SHP77 (cell line): ENCODE data around the gene RNF166.

Experiments
- DNase-seq, 2 experiments: peaks; one replicate each; lab custom pipeline; 2025; lab: John Stamatoyannopoulos, UW

Gene RNF166

DNA sequence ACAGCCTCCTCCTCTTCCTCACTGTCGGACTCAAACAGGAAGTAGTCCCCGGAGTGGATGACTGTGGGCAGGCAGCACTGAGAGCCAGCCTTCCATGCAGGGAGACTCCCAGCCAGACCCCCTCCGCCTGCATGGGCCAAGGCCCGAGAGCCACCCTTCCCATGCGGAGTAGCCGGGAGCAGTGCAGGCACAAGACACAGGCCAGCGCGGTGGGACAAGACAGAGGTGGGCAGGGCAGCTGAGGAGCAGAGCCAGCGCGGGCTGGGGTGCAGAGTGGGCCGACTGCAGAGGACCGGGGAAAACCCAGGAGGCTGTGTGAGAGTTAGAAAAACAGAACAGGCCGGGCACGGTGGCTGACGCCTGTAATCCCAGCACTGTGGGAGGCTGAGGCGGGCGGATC lies 17.7 kb upstream of the RNF166 start:
- DNase-seq: no peak

- DNase-seq: no peak
Measured at GRCh38 chr16:88723507-88723887, 17.3 kb upstream of the RNF166 start.

- DNase-seq: no peak
Measured at GRCh38 chr16:88722784-88723506, 16.7 kb upstream of the RNF166 start.

GRCh38 chr16:88721815-88722755 lies 15.9 kb upstream of the RNF166 start:
- no peak for DNase-seq

GRCh38 chr16:88721236-88721635 lies 15.0 kb upstream of the RNF166 start:
- DNase-seq: no peak

DNA sequence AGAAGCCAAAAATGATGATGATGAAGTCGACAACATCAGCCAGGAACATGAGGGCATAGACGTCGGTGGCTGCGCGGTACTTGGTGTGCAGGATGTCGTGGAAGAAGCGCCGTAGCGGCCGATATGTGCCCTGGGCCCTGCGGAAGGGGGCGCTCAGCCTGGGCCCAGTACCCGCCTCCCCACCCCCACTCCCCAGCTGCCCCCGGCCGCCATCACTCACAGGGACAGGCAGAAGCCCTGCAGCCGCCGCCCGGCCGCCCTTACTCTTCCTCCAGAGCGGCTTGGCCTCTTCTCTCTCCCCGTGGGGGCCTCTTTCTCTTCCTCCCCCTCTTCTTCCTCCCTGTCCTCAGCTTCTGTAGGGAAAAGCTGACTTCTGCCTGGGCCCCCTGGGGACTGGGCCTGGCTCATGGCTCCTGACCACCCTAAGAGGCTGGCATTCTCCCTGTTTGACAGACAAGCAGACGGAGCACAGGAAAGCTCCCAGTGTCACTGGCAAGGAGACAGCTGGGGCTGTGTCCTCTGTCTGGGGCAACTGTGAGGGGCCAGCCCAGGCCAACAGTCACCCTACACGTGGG lies 14.3 kb upstream of the RNF166 start:
- no peak for DNase-seq

DNA sequence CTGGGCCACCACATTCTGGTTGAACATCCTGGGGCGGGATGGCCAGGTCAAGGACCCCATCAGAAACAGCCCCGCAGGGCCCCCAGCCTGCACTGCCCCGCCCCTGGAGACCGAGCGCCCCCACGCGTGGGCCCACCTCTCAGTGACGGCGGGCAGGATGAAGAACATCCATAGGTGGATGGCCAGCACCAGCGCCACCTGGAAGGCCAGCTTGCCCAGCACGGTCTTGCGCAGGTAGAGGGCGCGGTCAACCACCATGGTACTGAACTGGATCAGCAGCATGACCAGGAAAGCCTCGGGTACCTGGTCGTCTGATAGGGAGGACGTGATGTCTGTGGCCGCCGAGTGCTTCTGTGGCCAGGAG lies 13.7 kb upstream of the RNF166 start:
- DNase-seq: no peak

GRCh38 chr16:88719267-88719932 lies 13.2 kb upstream of the RNF166 start:
- no peak for DNase-seq

- DNase-seq: no peak
Measured at GRCh38 chr16:88718178-88718577, 12.0 kb upstream of the RNF166 start.

DNA sequence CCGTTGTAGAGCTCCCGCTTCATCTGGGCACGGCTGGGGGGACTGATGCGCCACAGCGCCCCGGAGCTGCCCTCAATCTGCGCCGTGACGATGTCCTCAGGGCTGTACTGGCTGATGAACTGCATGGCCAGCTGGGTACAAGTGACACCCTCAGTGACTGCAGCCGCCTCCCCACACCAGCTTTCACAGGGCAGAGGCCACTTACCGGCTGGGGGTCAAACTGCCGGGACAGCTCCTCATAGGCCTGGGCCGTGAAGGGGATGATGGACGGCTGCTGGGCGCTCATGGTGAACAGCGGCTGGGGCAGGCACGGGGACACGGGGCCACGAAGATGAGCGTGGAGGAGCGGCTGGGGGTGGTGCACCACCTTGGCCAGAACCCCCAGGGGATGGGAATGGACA lies 10.4 kb upstream of the RNF166 start:
- DNase-seq: no peak

GRCh38 chr16:88716201-88716600 lies 10.0 kb upstream of the RNF166 start:
- no peak for DNase-seq

- no peak for DNase-seq
Measured at GRCh38 chr16:88715312-88716190, 9.3 kb upstream of the RNF166 start.

GRCh38 chr16:88714420-88715302 lies 8.5 kb upstream of the RNF166 start:
- DNase-seq: no peak

- no peak for DNase-seq
Measured at GRCh38 chr16:88713568-88714419, 7.6 kb upstream of the RNF166 start.

GRCh38 chr16:88713054-88713453 lies 6.8 kb upstream of the RNF166 start:
- no peak for DNase-seq

GRCh38 chr16:88712362-88712979 lies 6.3 kb upstream of the RNF166 start:
- DNase-seq: no peak

GRCh38 chr16:88711750-88712340 lies 5.6 kb upstream of the RNF166 start:
- DNase-seq: no peak

DNA sequence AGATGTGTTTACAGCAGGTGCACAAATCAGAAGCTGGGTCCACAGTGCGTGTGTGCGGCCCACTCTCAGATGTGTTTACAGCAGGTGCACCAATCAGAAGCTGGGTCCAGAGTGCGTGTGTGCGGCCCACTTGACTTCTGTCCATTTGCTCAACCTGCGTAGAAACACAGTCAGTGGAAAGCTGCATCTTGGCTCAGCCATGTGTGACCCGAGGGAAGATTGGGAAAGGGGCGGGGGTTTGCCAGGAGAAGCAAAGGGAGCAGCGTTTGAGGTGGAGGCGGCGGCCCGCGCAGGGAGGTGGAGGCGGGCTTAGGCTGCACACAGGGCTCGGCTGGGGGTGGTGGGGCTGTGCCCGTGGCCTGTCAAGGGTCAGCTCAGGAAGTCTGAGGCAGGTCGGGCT lies 4.3 kb upstream of the RNF166 start:
- DNase-seq: no peak
